GM12878 (cell line): ENCODE measurements around the gene CRIM1. TPM values are rescaled to one million over a fixed set of nuclear protein-coding genes. Genes with fewer than 3 reads are reported as not detected.

Experiments
- ATAC-seq: fragments of 200-7000 bp; cut with Tn5 transposase; 3 replicates; pipeline ENCODE4 v1.9.1; 2020; ENCODE audit warnings: mild to moderate bottlenecking, moderate library complexity
- BruUV-seq: library from RNA; stranded (reverse); fragments of 400-500 nt; replicated peaks from 2 replicates; lab custom pipeline; 2021; lab: Mats Ljungman, UMichigan
- CTCF ChIA-PET: fragments of 300-600 bp; sonication (Branson Sonifier 250); formaldehyde crosslinking; extraction: SDS; loops from one replicate; lab custom pipeline; 2021; ENCODE audit warnings: inconsistent platforms; lab: Yijun Ruan, JAX
- POLR2A ChIA-PET: fragments of 350-600 bp; formaldehyde crosslinking; extraction: SDS; loops from one replicate; lab custom pipeline; 2021; ENCODE audit warnings: inconsistent platforms; lab: Charles Lee
- RAD21 ChIA-PET: fragments of 300-600 bp; sonication (Branson Sonifier 250); formaldehyde crosslinking; loops from one replicate; lab custom pipeline; 2023; ENCODE audit warnings: antibody characterized with exemption; ENCODE audit not compliant: unreplicated experiment; lab: Charles Lee
- SMC1A ChIA-PET: fragments of 300-600 bp; sonication (Branson Sonifier 250); formaldehyde crosslinking; loops from one replicate; lab custom pipeline; 2023; ENCODE audit not compliant: unreplicated experiment, uncharacterized antibody; lab: Charles Lee
- DNase-seq: peaks from one replicate; pipeline ENCODE4 v3.0.0-alpha.2; 2011; ENCODE audit warnings: low read depth, low spot score
- FAIRE-seq: peaks from 3 replicates; lab custom pipeline; 2011; peaks lifted over from hg19 to GRCh38; lab: Jason Lieb, UNC
- H2AFZ ChIP-seq: 2 replicates; pipeline ENCODE4 v1.6.0; 2011; ENCODE audit warnings: low read depth, low read length, control low read depth; ENCODE audit not compliant: control insufficient read depth
- H3K27ac ChIP-seq: 2 replicates; pipeline ENCODE4 v1.5.1; 2011; ENCODE audit warnings: control low read depth; ENCODE audit not compliant: control insufficient read depth, insufficient read depth
- H3K27me3 ChIP-seq, 2 experiments: replicated peaks in 1 of 2; 2 replicates each; pipeline versions ENCODE4 v1.6.0 to v1.6.1; 2011; ENCODE audit warnings: low read length in 1 of 2; ENCODE audit not compliant: control insufficient read depth in 2 of 2, insufficient read depth in 2 of 2
- H3K36me3 ChIP-seq, 2 experiments: 2 replicates each; pipeline ENCODE4 v1.5.1; 2011; ENCODE audit warnings: low read length in 1 of 2; ENCODE audit not compliant: control insufficient read depth in 2 of 2, insufficient read depth in 2 of 2
- H3K4me1 ChIP-seq: 2 replicates; pipeline ENCODE4 v1.6.1; 2011; ENCODE audit warnings: mild to moderate bottlenecking, low read length, moderate library complexity, mixed read lengths; ENCODE audit not compliant: control insufficient read depth, insufficient read depth
- H3K4me2 ChIP-seq: 2 replicates; pipeline ENCODE4 v1.6.0; 2011; ENCODE audit warnings: control low read depth; ENCODE audit not compliant: control insufficient read depth, insufficient read depth
- H3K4me3 ChIP-seq: fragments of 200-600 bp; sonication (generic); 2 replicates; pipeline ENCODE4 v1.5.1; 2016
- H3K79me2 ChIP-seq: 2 replicates; pipeline ENCODE4 v1.6.0; 2011; ENCODE audit warnings: low read length; ENCODE audit not compliant: control insufficient read depth, insufficient read depth
- H3K9ac ChIP-seq: 2 replicates; pipeline ENCODE4 v1.8.0; 2011; ENCODE audit warnings: low read length, control low read depth, mixed read lengths; ENCODE audit not compliant: control insufficient read depth, insufficient read depth
- H3K9me3 ChIP-seq: replicated peaks from 3 replicates; pipeline ENCODE4 v1.5.1; 2011; ENCODE audit warnings: mild to moderate bottlenecking, low read length; ENCODE audit not compliant: control insufficient read depth, insufficient read depth
- H4K20me1 ChIP-seq: 2 replicates; pipeline ENCODE4 v1.6.0; 2011; ENCODE audit not compliant: control insufficient read depth, insufficient read depth
- GABPA ChIP-seq: IDR thresholded peaks from 2 replicates; pipeline ENCODE4 v1.6.1; 2014; ENCODE audit warnings: antibody characterized with exemption, low read depth, mild to moderate bottlenecking, inconsistent platforms
- KLF5 ChIP-seq: fragments of 450-650 bp; IDR thresholded peaks from 2 replicates; pipeline ENCODE4 v1.6.1; 2014; ENCODE audit warnings: mild to moderate bottlenecking; ENCODE audit not compliant: partially characterized antibody
- RBBP5 ChIP-seq: fragments of 200-600 bp; sonication (generic); conservative IDR thresholded peaks from 2 replicates; pipeline ENCODE4 v1.6.1; 2016
- SMAD1 ChIP-seq: fragments of 450-650 bp; IDR thresholded peaks from 2 replicates; pipeline ENCODE4 v1.6.1; 2018; ENCODE audit warnings: mild to moderate bottlenecking, low read depth; ENCODE audit not compliant: partially characterized antibody
- ZNF274 ChIP-seq: IDR thresholded peaks from one replicate; pipeline ENCODE4 v1.8.0; 2011; ENCODE audit not compliant: insufficient read length, insufficient read depth
- WGBS: methylation state at CpG from one replicate; pipeline ENCODE4 v1.1.6; 2016; ENCODE audit warnings: low lambda C conversion rate; ENCODE audit not compliant: insufficient replicate concordance, insufficient coverage; ENCODE audit errors: missing lambda C conversion rate; 5-methylcytosine and 5-hydroxymethylcytosine counted together
- in situ Hi-C: fragments of 300-500 bp; cut with MboI; formaldehyde crosslinking; loops from 9 replicates; pipeline ENCODE4 v1.14.3; 2018; ENCODE audit warnings: mixed read lengths
- intact Hi-C: fragments of 100-400 bp; cut with micrococcal nuclease; formaldehyde crosslinking; loops from one replicate; pipeline ENCODE4 v1.14.2; 2022; ENCODE audit not compliant: unreplicated experiment
- polyA plus RNA-seq, 11 experiments: library from polyadenylated mRNA; depleted of rRNA in 4 of 11; unstranded in 6 of 11; stranded (reverse) in 5 of 11; fragments of >200 nt; fragmentation: Nextera tagmentation in 4 of 11; fragmentation: Illumina TruSeq in 1 of 11; extraction: Ambion mirVana in 4 of 11; extraction: Trizol in 1 of 11; gene quantifications; 1 replicate in 1 of 11; 2 replicates in 10 of 11; pipeline versions ENCODE4 v1.2.1 to v1.2.3, GENCODE V29; 2011 to 2016; ENCODE audit warnings: inconsistent platforms in 2 of 11, missing spikeins in 2 of 11, low read depth in 1 of 11
- total RNA-seq, 4 experiments: library from RNA; depleted of rRNA in 3 of 4; stranded (reverse); fragments of >200 nt in 3 of 4; fragmentation: Illumina TruSeq in 1 of 4; extraction: Trizol in 1 of 4; gene quantifications; 2 replicates each; pipeline versions ENCODE4 v1.2.1 to v1.2.3, GENCODE V29; 2013 to 2021
- TF ChIP-seq, protein P1 (sequence below): fragments of 450-650 bp; IDR thresholded peaks from 2 replicates; pipeline ENCODE4 v1.6.1; 2017; ENCODE audit warnings: mild to moderate bottlenecking, moderate library complexity
- TF ChIP-seq, protein P2 (sequence below): fragments of 450-650 bp; IDR thresholded peaks from 2 replicates; pipeline ENCODE4 v1.6.1; 2017; ENCODE audit warnings: mild to moderate bottlenecking
- TF ChIP-seq, protein P3 (sequence below): fragments of 450-650 bp; IDR thresholded peaks from 2 replicates; pipeline ENCODE4 v1.6.1; 2017; ENCODE audit warnings: antibody characterized with exemption, mild to moderate bottlenecking, moderate library complexity
- TF ChIP-seq, protein P4 (sequence below): fragments of 450-650 bp; formaldehyde crosslinking; IDR thresholded peaks from 2 replicates; pipeline ENCODE4 v1.4.0; 2022; ENCODE audit warnings: mild to moderate bottlenecking, moderate library complexity
- TF ChIP-seq, protein P5 (sequence below): fragments of 150-350 bp; IDR thresholded peaks from 2 replicates; pipeline ENCODE4 v1.6.1; 2014; ENCODE audit warnings: mild to moderate bottlenecking, low read depth, low read length

Gene CRIM1
- total and polyA plus RNA-seq, 10 of the 15 experiments (the other 5 are each of a cell fraction or from before 2014, with no cell fraction given): 0.42 to 7.4 (median 3.1) TPM

DNA sequence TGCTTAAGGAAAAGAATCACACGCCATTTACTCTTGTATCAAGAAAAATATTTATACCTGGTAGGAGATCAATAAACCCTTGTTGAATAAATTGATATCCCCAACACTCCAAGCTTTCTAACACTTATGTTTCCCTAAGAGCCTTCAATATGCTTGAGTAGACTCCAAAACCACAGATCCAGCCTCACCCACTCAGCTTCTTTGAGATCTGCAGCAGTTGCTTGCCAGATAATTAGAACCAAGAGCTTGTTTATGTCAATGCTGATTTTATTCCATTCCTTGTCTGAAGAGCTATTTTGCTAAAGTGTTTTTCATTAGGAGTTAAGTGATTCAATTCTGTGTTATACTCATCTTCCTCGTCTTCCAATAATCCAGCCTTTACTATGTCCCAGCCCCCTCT lies 26.3 kb upstream of the CRIM1 start:
- H3K4me3 ChIP-seq: no peak overlapping the region
- SMC1A ChIA-PET: interaction anchor here (0.5 kb wide), 1 partner anchor 68 kb away, joined by 3 read pairs; no protein-coding TSS in a partner anchor
- no TSS peak for BruUV-seq
- no peaks in the 10 kb centered on the region for H3K4me1 ChIP-seq
- H3K9me3 ChIP-seq: no peaks in the 10 kb centered on the region
- POLR2A ChIA-PET: no interaction called here
- H3K4me2 ChIP-seq: no peak overlapping the region
- no peaks in the 10 kb centered on the region for H4K20me1 ChIP-seq
- H3K27me3 ChIP-seq: no peaks in the 10 kb centered on the region
- CTCF ChIA-PET: no interaction called here
- H3K27ac ChIP-seq: no peak overlapping the region
- H3K36me3 ChIP-seq: no peaks in the 10 kb centered on the region
- H3K79me2 ChIP-seq: no peaks in the 10 kb centered on the region
- in situ Hi-C loops: no loop called here
- WGBS: 0% methylated on average over 2 of the region's 2 CpGs
- DNase-seq (no peak), FAIRE-seq (no peak), ATAC-seq (no peak)
- RAD21 ChIA-PET: no interaction called here
- H2AFZ ChIP-seq: no peak overlapping the region
- no peak overlapping the region for H3K9ac ChIP-seq
- intact Hi-C loops: loop anchor here (10.0 kb wide), 1 partner anchor 354 kb away; no protein-coding TSS in a partner anchor
- TF ChIP-seq SMAD1 (no peak), ZNF274 (no peak), RBBP5 (no peak), KLF5 (no peak), GABPA (no peak)
- TF ChIP-seq, protein P1, sequence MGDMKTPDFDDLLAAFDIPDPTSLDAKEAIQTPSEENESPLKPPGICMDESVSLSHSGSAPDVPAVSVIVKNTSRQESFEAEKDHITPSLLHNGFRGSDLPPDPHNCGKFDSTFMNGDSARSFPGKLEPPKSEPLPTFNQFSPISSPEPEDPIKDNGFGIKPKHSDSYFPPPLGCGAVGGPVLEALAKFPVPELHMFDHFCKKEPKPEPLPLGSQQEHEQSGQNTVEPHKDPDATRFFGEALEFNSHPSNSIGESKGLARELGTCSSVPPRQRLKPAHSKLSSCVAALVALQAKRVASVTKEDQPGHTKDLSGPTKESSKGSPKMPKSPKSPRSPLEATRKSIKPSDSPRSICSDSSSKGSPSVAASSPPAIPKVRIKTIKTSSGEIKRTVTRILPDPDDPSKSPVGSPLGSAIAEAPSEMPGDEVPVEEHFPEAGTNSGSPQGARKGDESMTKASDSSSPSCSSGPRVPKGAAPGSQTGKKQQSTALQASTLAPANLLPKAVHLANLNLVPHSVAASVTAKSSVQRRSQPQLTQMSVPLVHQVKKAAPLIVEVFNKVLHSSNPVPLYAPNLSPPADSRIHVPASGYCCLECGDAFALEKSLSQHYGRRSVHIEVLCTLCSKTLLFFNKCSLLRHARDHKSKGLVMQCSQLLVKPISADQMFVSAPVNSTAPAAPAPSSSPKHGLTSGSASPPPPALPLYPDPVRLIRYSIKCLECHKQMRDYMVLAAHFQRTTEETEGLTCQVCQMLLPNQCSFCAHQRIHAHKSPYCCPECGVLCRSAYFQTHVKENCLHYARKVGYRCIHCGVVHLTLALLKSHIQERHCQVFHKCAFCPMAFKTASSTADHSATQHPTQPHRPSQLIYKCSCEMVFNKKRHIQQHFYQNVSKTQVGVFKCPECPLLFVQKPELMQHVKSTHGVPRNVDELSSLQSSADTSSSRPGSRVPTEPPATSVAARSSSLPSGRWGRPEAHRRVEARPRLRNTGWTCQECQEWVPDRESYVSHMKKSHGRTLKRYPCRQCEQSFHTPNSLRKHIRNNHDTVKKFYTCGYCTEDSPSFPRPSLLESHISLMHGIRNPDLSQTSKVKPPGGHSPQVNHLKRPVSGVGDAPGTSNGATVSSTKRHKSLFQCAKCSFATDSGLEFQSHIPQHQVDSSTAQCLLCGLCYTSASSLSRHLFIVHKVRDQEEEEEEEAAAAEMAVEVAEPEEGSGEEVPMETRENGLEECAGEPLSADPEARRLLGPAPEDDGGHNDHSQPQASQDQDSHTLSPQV: no peak
- TF ChIP-seq, protein P2, sequence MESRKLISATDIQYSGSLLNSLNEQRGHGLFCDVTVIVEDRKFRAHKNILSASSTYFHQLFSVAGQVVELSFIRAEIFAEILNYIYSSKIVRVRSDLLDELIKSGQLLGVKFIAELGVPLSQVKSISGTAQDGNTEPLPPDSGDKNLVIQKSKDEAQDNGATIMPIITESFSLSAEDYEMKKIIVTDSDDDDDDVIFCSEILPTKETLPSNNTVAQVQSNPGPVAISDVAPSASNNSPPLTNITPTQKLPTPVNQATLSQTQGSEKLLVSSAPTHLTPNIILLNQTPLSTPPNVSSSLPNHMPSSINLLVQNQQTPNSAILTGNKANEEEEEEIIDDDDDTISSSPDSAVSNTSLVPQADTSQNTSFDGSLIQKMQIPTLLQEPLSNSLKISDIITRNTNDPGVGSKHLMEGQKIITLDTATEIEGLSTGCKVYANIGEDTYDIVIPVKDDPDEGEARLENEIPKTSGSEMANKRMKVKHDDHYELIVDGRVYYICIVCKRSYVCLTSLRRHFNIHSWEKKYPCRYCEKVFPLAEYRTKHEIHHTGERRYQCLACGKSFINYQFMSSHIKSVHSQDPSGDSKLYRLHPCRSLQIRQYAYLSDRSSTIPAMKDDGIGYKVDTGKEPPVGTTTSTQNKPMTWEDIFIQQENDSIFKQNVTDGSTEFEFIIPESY: no peak
- TF ChIP-seq, protein P3, sequence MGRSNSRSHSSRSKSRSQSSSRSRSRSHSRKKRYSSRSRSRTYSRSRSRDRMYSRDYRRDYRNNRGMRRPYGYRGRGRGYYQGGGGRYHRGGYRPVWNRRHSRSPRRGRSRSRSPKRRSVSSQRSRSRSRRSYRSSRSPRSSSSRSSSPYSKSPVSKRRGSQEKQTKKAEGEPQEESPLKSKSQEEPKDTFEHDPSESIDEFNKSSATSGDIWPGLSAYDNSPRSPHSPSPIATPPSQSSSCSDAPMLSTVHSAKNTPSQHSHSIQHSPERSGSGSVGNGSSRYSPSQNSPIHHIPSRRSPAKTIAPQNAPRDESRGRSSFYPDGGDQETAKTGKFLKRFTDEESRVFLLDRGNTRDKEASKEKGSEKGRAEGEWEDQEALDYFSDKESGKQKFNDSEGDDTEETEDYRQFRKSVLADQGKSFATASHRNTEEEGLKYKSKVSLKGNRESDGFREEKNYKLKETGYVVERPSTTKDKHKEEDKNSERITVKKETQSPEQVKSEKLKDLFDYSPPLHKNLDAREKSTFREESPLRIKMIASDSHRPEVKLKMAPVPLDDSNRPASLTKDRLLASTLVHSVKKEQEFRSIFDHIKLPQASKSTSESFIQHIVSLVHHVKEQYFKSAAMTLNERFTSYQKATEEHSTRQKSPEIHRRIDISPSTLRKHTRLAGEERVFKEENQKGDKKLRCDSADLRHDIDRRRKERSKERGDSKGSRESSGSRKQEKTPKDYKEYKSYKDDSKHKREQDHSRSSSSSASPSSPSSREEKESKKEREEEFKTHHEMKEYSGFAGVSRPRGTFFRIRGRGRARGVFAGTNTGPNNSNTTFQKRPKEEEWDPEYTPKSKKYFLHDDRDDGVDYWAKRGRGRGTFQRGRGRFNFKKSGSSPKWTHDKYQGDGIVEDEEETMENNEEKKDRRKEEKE: no peak
- TF ChIP-seq, protein P4, sequence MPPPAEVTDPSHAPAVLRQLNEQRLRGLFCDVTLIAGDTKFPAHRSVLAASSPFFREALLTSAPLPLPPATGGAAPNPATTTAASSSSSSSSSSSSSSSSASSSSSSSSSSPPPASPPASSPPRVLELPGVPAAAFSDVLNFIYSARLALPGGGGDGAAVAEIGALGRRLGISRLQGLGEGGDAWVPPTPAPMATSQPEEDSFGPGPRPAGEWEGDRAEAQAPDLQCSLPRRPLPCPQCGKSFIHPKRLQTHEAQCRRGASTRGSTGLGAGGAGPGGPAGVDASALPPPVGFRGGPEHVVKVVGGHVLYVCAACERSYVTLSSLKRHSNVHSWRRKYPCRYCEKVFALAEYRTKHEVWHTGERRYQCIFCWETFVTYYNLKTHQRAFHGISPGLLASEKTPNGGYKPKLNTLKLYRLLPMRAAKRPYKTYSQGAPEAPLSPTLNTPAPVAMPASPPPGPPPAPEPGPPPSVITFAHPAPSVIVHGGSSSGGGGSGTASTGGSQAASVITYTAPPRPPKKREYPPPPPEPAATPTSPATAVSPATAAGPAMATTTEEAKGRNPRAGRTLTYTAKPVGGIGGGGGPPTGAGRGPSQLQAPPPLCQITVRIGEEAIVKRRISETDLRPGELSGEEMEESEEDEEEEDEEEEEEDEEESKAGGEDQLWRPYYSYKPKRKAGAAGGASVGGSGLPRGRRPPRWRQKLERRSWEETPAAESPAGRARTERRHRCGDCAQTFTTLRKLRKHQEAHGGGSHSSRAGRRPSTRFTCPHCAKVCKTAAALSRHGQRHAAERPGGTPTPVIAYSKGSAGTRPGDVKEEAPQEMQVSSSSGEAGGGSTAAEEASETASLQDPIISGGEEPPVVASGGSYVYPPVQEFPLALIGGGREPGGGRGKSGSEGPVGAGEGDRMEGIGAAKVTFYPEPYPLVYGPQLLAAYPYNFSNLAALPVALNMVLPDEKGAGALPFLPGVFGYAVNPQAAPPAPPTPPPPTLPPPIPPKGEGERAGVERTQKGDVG: no peak
- TF ChIP-seq, protein P5, sequence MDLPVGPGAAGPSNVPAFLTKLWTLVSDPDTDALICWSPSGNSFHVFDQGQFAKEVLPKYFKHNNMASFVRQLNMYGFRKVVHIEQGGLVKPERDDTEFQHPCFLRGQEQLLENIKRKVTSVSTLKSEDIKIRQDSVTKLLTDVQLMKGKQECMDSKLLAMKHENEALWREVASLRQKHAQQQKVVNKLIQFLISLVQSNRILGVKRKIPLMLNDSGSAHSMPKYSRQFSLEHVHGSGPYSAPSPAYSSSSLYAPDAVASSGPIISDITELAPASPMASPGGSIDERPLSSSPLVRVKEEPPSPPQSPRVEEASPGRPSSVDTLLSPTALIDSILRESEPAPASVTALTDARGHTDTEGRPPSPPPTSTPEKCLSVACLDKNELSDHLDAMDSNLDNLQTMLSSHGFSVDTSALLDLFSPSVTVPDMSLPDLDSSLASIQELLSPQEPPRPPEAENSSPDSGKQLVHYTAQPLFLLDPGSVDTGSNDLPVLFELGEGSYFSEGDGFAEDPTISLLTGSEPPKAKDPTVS: no peak
